Suppressor macrophage treated with lipopolysaccharide for 4 hours (primary cell): ENCODE results near the gene GABARAPL1.
A peak's percentile ranks its signal among the peaks of the same experiment; 100 is the strongest.
"Not testable (repeated sequence)": the region's sequence is repeated elsewhere in the genome, so short reads cannot be mapped to it uniquely, and the experiment has no call there.

Experiments used
- DNase-seq: peaks from one replicate; pipeline ENCODE4 v3.0.0-alpha.2; 2020

GABARAPL1 gene

GRCh38 chr12:10204495-10204894 is 8.2 kb upstream of the GABARAPL1 start:
- DNase-seq: not testable (repeated sequence)

- no peak for DNase-seq
These were observed 7.4 kb upstream of the GABARAPL1 start for GRCh38 chr12:10205220-10205807.

- DNase-seq: no peak
These were observed 5.5 kb upstream of the GABARAPL1 start for GRCh38 chr12:10207136-10207535.

GRCh38 chr12:10210225-10210624 is 2.5 kb upstream of the GABARAPL1 start:
- no peak for DNase-seq

- DNase-seq: no peak
These were observed 1.4 kb upstream of the GABARAPL1 start for GRCh38 chr12:10211101-10211939.

GRCh38 chr12:10211940-10212738 is 538 bp upstream of the GABARAPL1 start:
- DNase-seq: peak; percentile 99

GRCh38 chr12:10213168-10214135 is 775 bp downstream of the GABARAPL1 start:
- peak; percentile 91 for DNase-seq

- peak; percentile 26 for DNase-seq
These were observed 1.6 kb downstream of the GABARAPL1 start for GRCh38 chr12:10214136-10214894.

- DNase-seq: peak; percentile 17
These were observed 2.2 kb downstream of the GABARAPL1 start for GRCh38 chr12:10214895-10215267.

GRCh38 chr12:10215436-10215835 is 2.8 kb downstream of the GABARAPL1 start:
- DNase-seq: no peak

GRCh38 chr12:10215946-10216345 is 3.3 kb downstream of the GABARAPL1 start:
- DNase-seq: not testable (repeated sequence)

GRCh38 chr12:10218021-10218420 is 5.3 kb downstream of the GABARAPL1 start:
- DNase-seq: peak; percentile 9

- DNase-seq: no peak
These were observed 7.9 kb downstream of the GABARAPL1 start for GRCh38 chr12:10220398-10221077.

- DNase-seq: no peak
These were observed 9.2 kb downstream of the GABARAPL1 start for GRCh38 chr12:10221846-10222245.

GRCh38 chr12:10223208-10223607 is 10.5 kb downstream of the GABARAPL1 start:
- no peak for DNase-seq

GRCh38 chr12:10225426-10225825 is 12.7 kb downstream of the GABARAPL1 start:
- DNase-seq: not testable (repeated sequence)

- DNase-seq: no peak
These were observed 13.4 kb downstream of the GABARAPL1 start for GRCh38 chr12:10226086-10226485.

- DNase-seq: no peak
These were observed 14.1 kb downstream of the GABARAPL1 start for GRCh38 chr12:10226731-10227130.

GRCh38 chr12:10227648-10228047 is 15.0 kb downstream of the GABARAPL1 start:
- no peak for DNase-seq

- DNase-seq: no peak
These were observed 21.9 kb downstream of the GABARAPL1 start for GRCh38 chr12:10234562-10234961.
